Left forelimb (tissue), 1 donor: ENCODE measurements around the gene KLHL30.

ENCODE experiments used
- DNase-seq: peaks from one replicate; pipeline ENCODE4 v3.0.0-alpha.2; 2018; ENCODE audit warnings: low spot score

Gene KLHL30

GRCh38 chr2:238145851-238146250 lies 7.4 kb downstream of the KLHL30 start:
- DNase-seq, result no peak

DNA sequence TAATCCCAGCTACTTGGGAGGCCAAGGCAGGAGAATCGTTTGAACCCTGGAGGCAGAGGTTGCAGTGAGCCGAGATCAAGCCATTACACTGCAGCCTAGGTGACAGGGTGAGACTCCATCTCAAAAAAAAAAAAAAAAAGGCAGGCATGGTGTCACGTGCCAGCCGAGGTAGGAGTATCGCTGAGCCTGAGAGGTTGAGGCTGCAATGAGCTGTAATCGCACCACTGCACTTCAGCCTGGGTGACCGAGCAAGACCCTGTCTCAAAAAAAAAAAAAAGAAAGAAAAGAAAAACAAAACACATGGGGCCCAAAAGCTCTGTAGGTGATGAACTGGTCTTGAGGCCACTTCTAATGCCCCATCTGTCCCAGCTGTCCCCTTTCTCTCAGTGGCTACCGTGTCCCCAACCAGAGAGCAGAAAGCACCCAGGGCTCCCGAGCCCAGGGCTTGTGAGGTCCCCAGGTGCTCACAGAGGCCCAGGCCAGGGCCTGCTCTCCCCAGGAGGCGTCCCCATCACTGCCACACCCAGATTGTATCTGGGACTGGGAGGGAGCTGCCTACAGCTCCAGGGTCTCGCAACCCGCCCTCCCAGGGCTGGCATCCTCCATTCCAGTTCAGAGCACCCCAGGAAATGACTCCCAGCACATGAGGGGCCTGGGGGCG lies 8.5 kb downstream of the KLHL30 start:
- no peak for DNase-seq

GRCh38 chr2:238148981-238149380 lies 10.5 kb downstream of the KLHL30 start:
- no peak for DNase-seq

GRCh38 chr2:238149841-238150572 lies 11.5 kb downstream of the KLHL30 start:
- DNase-seq, result peak; percentile 82

- no peak for DNase-seq
Measured at GRCh38 chr2:238150686-238151085, 12.2 kb downstream of the KLHL30 start.

GRCh38 chr2:238151205-238151604 lies 12.7 kb downstream of the KLHL30 start:
- DNase-seq, result no peak

DNA sequence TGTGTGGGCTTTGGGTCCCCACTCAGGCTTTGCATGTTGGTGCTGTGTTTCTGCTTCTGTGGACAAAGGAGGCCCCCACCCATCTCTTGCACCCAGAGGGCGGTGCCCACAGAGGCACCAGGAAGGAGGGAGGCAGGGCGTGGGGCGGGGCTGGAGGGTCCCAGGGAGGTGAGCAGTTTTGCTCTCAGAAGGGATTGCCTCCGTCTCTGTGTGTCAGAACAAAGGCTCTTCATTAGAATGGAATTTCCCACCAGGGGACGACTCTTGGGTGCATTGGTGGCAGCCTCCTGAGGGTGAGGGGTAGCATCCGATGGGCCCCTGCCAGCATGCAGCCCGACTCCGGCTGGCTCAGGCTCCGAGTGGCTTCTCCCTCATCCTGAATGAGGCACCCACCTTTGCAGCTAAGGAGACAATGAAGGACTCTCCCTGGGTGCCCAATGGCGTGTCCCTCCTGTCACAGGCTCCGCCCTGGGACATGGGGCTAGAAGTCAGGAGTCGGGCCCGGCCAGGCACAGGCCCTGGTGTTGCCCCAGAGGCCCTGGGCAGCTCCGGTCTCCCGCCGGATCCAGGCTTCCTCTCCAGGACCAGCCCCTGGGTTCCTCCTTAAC lies 13.3 kb downstream of the KLHL30 start:
- no peak for DNase-seq

DNA sequence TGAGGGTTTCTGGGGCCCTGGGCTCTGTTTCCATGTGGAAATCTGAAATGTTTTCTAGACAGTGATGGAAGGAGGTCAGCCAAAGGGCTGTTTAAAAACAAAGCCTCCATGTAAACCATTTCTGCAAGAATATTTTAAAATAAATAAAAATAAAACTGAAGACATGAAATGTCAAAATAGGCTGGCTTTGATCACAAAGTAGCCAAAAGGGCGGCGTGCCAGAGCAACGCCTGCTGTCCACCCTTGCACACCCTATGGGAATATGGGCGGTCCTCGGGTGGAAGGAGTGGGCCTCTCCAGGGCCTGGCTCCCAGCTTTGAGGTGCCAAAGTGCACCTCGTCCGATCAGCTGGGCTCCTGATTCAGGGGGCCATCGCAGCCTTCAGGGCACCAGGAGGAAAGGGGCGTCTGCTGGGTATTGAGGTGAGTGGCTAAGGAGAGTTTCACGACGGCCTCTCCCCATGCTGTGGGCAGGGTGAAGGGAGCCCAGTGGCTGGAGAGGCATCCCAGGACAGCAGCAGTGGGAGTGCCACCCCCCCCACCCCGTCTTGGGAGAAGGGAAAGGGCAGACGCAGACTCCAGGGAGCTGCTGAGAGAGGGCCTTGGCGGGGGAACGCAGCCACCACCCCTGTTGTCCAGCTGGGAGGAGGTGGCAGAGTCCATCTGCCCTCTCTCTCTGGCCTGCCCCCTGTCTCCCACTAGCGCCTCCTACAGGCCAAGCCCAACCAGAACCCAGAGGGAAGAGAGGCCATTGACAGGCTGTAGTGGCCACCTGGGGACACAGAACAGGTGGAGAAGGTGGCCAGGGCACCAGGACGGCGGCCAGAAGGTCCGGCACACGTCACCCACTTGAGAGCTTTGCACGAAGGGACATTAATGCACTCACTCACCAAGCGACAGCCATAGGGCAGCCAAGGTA lies 14.6 kb downstream of the KLHL30 start:
- DNase-seq, result no peak

GRCh38 chr2:238154570-238154969 lies 16.1 kb downstream of the KLHL30 start:
- no peak for DNase-seq

DNA sequence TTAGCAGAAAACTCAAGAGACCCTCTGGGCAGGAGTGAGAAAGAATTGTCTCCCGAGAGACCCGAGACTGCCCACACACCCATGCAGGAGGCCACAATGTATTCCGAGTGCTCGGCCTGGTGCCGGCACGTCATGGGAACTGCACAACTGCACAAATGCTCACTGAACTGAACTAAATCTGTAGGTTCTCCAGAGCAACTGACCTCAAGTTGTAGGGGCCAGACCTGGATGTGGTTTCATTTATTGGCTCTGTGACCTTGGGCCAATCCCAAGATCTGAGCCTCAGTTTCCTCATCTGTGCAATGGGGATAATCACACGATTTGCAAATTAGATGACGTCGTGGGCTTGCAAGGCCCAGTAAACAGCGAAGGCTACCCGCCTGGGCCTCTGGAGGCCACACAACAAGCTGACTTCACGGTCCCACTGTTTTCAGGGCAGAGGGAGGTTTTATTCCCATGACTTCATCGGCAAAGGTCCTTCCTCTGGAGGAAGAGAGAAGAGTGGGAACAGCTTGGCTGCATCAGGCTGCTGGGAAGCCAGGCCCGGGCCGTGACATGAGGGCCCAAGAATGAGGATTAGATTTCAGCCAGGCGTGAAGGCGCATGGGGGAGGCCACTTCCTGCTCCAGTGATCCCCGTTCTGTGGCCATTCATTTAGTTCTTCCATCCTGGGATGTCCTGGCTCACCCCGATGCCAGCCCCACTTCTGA lies 16.7 kb downstream of the KLHL30 start:
- DNase-seq, result no peak

GRCh38 chr2:238155761-238156694 lies 17.6 kb downstream of the KLHL30 start:
- no peak for DNase-seq

- DNase-seq, result no peak
Measured at GRCh38 chr2:238157506-238158017, 19.1 kb downstream of the KLHL30 start.

GRCh38 chr2:238158018-238158508 lies 19.6 kb downstream of the KLHL30 start:
- no peak for DNase-seq

DNA sequence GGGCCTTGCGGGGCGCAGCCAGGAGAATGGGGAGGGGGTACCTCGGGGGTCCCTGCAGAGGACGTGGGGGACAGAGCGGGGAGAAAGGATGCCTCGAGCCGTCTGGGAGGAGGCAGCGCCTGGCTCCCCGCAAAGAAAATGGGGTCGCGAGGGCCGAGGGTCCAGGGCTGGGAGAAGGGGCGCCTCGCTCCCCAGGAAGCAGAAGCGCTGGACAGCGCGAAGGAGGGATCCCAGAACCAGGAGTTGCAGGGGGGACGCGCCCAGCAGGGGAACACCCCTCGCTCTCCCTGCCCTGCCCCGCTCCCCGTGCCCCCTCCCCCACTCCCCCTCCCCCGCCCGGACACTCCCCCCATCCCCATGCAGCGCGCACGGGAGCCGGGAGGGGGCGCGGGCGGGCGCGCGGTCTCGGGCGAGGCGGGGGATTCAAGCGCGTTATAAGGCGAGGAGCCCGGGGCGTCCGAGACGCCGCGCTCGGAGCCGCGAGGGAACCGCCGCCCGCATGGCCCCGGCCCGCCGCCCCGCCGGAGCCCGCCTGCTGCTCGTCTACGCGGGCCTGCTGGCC lies 20.1 kb downstream of the KLHL30 start, which contains the start of gene ERFE:
Gene ERFE, plus strand, starts transcription at position 462 of the 562 bp plus-strand sequence. Its CDS starts 38 bp downstream, at position 500.
- peak; percentile 77 for DNase-seq

- no peak for DNase-seq
Measured at GRCh38 chr2:238159071-238159539, 20.6 kb downstream of the KLHL30 start.

DNA sequence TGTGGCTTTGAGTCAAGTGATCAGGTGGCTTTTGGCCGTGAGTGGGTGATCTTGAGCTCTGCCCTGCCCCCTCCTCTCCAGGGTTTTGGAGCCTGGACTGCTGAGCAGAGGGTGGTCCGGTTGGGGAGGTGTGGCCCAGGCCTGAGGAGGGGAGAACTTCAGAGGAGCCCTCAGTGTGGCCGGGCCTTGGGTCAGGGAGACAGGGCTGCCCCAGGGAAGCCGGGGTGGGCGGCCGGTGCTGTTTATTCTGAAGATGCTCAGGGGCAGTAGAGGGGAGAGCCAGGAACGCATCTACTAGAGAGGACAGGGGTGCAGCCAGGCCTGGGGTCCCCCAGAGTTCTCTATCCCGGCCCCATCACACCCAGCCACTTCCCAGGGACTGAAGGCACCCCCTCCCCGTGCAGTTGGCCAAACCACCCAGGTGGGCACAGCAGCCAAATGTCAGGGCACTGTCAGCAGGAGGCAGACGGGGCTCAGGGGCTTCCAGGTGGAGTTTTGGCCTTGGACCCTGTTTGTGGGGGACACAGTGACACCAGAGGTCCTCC lies 21.3 kb downstream of the KLHL30 start:
- DNase-seq, result no peak

DNA sequence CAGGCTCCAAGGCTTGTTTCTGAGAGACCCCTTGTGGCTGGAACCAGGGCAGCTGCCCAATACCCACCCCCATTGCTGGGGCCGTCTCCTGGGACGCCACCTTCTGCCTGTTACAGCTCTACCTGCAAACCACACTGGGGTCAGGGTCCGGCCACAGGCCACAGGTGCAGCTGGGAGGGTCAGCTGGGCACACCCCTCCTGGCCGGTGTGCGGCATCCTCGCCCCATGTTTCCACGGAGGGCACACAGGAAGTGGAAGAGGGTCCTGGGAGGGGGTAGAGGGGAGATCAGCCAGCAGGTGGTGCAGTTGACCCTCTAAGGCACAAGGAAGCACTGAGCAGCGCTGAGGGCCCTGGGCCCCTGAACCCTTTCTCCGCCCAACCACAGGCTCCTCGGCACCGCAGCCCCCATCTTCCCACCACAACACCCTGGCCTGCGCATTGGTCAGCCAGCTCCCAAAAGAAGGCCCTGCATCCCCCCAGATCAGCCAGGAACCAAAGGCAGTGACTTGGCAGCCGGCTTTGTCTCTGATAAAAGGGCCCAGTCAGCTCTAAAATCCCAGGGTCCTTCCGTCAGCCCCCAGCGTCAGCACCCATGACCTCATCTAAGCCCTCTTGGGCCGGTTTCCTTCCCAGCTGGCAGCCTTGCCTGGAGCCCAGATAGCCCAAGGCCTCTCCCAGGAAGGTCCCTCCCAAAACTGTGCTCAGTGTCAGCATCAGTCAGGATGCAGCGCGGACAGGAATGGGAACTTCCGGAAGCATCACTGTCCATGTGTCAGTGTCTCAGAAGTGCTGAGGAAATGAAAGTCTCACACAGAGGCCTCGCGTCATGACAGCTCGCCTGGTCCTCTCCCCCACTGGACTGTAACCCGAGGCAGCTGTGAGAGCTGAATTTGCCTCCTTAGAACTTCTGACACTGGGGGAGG lies 22.0 kb downstream of the KLHL30 start:
- no peak for DNase-seq
